NCI-H187 treated with DMSO at 0.1 percent for 48 hours (cell line): ENCODE measurements around the gene SH3BGRL2.
"Not testable (repeated sequence)": the region's sequence is repeated elsewhere in the genome, so short reads cannot be mapped to it uniquely, and the experiment has no call there.

Experiments
- DNase-seq: peaks from one replicate; lab custom pipeline; 2025; lab: John Stamatoyannopoulos, UW

SH3BGRL2 gene

GRCh38 chr6:79614326-79615305 is 16.5 kb upstream of the SH3BGRL2 start:
- DNase-seq = no peak

DNA sequence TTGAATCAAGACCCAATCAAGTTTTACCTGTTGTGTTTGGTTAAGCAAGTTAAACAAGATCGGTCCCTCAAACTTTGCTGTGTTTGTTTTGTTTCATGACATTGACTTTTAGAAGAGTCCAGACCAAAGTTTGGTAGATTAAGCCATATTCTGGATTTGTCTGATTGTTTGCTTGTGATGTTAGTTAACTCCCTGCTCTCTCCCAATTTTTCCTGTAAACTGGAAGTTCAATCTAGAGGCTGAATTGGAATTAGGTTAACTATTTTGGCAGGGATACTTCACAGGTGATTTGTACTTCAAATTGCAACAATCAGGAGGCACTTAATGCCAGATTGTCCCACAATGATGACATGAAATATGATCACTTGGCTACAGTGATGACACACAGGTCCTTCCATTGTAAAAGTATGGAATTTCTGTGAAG is 13.6 kb upstream of the SH3BGRL2 start:
- DNase-seq = no peak

DNA sequence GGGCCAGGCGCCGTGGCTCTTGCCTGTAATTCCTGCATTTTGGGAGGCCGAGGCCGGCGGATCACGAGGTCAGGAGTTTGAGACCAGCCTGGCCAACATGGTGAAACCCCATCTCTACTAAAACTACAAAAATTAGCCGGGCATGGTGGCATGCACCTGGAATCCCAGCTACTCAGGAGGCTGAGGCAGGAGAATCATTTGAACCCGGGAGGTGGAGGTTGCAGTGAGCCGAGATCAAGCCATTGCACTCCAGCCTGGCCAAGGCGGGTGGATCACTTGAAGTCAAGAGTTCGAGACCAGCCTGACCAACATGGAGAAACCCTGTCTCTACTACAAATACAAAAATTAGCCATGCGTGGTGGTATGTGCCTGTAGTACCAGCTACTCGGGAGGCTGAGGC is 12.7 kb upstream of the SH3BGRL2 start:
- not testable (repeated sequence) for DNase-seq

DNA sequence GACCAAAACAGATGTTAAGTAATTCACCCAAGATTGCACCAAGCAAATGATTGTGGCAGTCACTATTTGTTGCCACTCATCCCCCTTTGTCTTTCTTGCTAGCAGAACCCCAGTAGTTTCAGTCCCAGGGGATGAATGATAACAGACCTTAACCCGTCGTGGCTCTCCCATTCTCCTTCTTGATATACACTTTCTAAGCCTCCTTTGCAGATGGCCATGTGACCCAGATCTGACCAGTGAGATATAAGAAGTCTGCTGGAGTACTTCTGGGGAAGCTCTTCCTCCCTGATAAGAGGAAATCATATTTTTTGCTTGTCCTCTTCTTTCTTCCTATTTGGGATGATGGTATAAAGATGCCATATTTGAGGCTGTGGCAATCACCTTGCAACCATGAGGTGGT is 9.6 kb upstream of the SH3BGRL2 start:
- DNase-seq = no peak

GRCh38 chr6:79622364-79622763 is 8.8 kb upstream of the SH3BGRL2 start:
- no peak for DNase-seq

GRCh38 chr6:79623106-79623505 is 8.0 kb upstream of the SH3BGRL2 start:
- no peak for DNase-seq

GRCh38 chr6:79625746-79626145 is 5.4 kb upstream of the SH3BGRL2 start:
- DNase-seq = no peak

DNA sequence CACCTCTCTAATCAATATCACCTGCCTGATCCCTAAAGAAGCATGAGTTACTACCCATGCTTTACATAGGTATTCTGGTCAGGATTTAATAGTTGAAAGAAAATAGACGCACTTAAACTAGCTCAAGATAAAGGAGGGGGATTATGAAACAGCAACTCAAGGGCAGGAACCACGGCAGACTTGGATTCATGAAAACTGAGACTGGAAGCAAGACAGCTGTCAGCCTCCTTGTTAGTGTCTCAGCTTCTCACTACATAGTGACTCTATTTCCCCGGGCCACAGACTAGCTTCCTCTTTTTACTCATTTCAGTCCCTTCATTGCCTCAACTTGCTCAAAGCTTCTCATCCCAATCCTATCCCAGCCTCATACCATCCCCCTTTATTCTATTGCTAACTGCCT is 4.3 kb upstream of the SH3BGRL2 start:
- DNase-seq = no peak

- no peak for DNase-seq
Observed at GRCh38 chr6:79627422-79627821, 3.7 kb upstream of the SH3BGRL2 start.

DNA sequence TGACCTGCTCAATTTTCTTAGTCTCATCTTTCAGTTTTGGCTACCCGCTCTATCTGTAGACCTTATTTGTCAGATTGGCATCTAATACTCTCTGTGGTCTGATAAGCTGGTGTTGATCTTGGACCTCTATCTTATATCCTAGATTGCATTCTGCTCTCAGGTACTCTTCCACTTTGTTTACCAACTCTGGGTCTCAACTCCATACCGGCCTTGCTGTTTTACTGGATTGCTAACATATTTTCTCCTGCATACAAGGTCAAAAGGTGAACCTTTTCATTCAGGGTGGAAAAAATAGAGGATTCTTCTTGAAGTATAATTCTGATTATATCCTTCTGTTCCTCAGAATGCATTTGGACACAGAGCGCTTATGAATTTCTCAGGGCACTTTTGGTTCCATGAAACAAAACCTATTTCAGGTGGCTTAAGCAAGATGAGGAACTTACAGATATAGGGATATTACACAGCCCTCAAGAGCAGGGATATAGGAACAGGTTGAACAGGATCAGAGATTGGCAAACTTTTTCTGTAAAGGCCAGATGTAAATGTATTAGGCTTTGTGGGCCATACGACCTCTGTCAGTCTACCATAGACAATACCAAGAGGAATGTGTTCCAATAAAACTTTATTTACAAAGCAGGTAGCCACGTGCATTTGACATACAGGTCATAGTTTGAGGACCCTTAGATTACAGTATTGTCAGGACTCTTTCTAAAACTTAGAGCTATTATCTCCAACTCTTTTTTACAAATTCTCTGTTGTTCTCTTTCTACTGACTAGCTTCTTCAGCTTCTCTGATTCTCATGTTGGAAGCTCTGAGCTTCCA is 2.5 kb upstream of the SH3BGRL2 start:
- DNase-seq = no peak

DNA sequence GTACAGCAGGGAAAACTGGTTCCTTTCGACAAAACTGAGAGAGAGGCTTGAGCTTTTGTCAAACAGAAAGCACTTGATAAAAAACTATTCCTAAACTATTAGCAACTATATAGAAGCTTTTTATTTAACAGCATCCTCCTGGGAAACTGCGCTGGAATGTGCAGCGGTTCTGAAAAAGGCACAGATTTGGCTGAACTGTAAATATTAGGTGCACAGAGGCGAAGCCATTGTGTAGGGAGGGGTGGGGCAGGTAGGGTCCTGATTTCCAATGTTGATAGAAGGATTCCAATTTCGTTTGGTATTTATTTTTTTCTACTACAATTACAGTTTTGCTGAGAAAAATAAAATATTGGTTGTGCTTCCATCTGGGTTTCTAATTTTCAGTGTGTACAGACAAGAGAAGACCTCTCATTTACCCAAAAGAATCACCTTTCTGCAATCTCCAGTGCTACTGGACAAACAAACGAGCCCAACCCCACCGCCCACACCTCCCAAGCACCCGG is 698 bp upstream of the SH3BGRL2 start:
- no peak for DNase-seq

GRCh38 chr6:79631693-79632172 is 604 bp downstream of the SH3BGRL2 start:
- no peak for DNase-seq

- no peak for DNase-seq
Observed at GRCh38 chr6:79632580-79632979, 1.5 kb downstream of the SH3BGRL2 start.

DNA sequence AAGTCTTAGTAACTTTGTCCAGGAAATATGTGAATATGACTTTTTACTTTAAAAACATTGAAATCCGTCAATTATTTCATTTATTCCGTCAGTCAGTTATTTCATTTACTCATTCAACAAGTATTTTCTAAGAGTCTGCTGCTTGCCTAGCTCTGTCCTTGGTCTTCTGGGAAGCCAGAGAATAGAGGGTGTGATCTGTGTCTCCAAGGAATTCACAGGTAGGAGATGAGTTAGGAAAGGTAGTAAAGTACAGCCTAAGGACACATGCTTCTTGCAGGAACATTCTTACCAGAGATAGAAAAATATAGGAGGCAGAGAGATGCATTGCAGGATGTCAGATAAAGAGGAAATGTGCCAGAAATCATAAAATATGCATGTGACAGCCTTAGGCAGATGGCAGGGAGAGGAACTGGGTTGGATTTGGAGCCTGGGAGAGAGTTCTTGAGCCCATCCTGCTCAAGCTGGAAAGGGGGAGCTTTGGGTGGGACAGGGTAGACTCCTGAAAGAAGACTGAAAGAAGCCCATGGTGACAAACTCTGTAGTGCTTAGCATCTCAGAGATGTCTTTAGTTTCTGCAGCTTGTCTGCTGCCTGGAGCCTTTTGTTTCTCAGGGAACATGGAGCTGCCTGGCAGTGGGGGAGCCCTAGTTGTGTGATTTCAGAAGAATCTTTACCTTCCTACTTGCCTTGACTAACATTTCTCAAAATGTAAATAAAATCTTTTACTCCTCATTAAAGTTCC is 3.5 kb downstream of the SH3BGRL2 start:
- DNase-seq = no peak

- no peak for DNase-seq
Observed at GRCh38 chr6:79635232-79635543, 4.1 kb downstream of the SH3BGRL2 start.

DNA sequence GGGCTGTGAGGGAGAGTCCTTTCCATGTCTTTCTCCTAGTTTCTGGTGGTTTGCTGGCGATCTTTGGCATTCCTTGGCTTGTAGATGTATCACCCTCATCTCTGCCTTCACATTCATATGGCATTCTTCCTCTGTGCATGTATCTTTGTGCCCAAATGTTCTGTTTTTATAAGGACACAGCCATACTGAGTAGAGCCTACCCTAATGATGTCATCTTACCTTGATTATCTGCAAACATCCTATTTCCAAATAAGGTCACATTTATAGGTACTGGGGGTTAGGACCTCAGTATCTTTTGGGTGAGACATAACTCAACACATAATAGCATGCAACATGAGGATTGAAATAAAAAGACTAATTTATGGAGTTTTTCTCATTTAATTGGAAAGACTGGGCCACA is 5.5 kb downstream of the SH3BGRL2 start:
- no peak for DNase-seq

DNA sequence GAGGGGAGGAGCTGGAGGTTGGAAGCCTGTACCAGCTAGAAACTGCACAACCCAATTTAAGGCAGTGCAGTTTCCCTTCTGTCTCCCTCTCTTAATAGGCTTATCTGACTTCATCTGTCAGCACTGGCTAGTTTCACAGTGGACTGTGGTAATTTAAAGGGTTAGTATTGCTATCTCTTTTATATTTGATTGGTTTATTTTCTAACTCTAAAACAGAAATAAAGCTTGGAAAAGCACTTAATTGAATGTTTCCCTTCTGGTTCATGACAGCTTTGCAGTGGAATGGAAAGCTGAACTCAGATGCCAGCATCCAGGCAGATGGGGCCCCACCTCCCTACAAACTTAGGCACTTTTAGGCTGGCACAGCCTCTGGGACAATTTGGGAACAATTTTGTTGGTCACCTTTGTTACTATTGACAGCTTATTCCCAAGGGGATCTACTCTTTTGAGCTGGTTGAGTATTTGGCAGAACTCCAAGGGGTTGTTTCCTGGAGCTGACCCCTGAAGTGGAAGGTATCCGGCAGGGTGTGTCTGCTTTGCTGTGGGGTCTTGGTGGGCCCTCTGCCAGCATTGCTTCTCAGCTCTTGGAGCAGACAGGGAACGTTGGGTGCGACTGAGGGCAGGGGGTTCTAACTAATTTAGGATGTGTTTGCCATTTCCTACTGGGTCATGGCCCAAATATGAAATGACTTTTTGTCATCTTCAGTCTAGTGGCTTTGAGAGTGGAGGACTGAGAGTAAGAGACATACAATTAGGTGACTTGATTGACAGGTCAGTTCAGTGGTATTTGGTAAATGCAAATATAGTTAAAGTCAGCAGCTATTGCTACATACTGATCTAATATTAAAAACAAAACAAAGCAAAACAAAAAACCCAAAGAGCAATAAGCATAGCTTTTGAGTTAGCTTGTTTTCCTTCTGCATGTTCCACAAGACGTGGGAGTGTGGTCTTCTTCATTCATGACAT is 9.3 kb downstream of the SH3BGRL2 start:
- no peak for DNase-seq

DNA sequence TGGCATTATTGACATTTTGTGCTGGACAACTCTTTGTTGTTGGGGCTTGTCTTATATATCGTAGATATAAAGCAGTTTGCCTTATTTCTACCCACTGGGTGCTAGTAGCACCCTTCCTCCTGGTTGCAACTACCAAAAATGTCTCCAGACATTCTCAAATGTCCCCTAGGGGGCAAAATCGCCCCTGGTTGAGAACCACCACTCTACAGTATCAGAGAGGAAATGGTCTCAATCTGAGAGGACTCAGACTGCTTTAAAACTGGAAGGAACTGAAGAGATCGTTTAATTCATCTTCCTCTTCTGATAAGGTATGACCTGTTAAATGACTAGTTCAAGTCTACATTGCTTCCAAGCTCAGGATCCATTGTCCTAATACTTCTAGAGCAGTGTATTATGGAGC is 14.9 kb downstream of the SH3BGRL2 start:
- no peak for DNase-seq

DNA sequence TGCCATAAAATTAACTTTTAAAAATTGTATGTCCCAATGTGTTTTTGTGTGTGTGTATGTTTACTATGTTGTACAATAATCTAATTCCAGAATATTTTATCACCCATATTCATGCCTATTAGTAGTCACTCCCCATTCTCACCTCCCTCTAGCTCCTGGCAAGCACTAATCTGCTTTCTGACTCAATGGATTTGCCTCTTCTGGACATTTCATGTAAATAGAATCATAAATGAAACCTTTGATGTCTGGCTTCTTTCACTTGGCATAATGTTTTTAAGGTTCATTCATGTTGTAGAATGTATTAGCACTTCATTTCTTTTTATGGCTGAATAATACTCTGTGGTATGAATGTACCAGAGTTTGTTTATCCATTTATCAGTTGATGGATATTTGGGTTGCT is 15.4 kb downstream of the SH3BGRL2 start:
- DNase-seq = no peak

GRCh38 chr6:79647741-79648140 is 16.6 kb downstream of the SH3BGRL2 start:
- no peak for DNase-seq

GRCh38 chr6:79648328-79648727 is 17.2 kb downstream of the SH3BGRL2 start:
- DNase-seq = no peak
